ENCODE measurements around the gene EPHB4. TPM values are rescaled to one million over a fixed set of nuclear protein-coding genes. Genes with fewer than 3 reads are reported as not detected.

Gene EPHB4
- total and polyA plus RNA-seq, 2 experiments from 2014 or later, result 23.3 to 164 TPM

- no peaks in the 10 kb centered on the region for H3K27me3 ChIP-seq (ENCODE audit: insufficient read depth)
- Mint-ChIP-seq H3K9me3 (no peaks in the 10 kb centered on the region), H3K36me3 (ENCODE audit: low read depth) (peaks cover 61% of the 10 kb centered on the region), H3K4me3 (no peak overlapping the region; the same call in 2 of the 3 replicates), H3K27me3 (ENCODE audit: insufficient read depth, low read depth, poor library complexity) (peaks cover 34% of the 10 kb centered on the region), H3K27ac (no peak overlapping the region), H3K4me1 (peaks cover 16% of the 10 kb centered on the region)
- no peak overlapping the region for H2AFZ ChIP-seq
- H3F3A ChIP-seq (replicated peaks; ENCODE audit: low read depth), result peaks cover 23% of the 10 kb centered on the region
- DNase-seq (ENCODE audit: low spot score) (no peak), ATAC-seq (no peak)
- H3K27ac ChIP-seq (ENCODE audit: low read depth), result peak overlapping the region; percentile 47; the same call in 1 of the 2 replicates
- peaks cover 6% of the 10 kb centered on the region; the same call in 1 of the 2 replicates for H3K4me1 ChIP-seq (ENCODE audit: insufficient read depth)
- H4K20me1 ChIP-seq (replicated peaks; ENCODE audit: insufficient read depth), result peaks cover 9% of the 10 kb centered on the region
- TF ChIP-seq, protein P1, sequence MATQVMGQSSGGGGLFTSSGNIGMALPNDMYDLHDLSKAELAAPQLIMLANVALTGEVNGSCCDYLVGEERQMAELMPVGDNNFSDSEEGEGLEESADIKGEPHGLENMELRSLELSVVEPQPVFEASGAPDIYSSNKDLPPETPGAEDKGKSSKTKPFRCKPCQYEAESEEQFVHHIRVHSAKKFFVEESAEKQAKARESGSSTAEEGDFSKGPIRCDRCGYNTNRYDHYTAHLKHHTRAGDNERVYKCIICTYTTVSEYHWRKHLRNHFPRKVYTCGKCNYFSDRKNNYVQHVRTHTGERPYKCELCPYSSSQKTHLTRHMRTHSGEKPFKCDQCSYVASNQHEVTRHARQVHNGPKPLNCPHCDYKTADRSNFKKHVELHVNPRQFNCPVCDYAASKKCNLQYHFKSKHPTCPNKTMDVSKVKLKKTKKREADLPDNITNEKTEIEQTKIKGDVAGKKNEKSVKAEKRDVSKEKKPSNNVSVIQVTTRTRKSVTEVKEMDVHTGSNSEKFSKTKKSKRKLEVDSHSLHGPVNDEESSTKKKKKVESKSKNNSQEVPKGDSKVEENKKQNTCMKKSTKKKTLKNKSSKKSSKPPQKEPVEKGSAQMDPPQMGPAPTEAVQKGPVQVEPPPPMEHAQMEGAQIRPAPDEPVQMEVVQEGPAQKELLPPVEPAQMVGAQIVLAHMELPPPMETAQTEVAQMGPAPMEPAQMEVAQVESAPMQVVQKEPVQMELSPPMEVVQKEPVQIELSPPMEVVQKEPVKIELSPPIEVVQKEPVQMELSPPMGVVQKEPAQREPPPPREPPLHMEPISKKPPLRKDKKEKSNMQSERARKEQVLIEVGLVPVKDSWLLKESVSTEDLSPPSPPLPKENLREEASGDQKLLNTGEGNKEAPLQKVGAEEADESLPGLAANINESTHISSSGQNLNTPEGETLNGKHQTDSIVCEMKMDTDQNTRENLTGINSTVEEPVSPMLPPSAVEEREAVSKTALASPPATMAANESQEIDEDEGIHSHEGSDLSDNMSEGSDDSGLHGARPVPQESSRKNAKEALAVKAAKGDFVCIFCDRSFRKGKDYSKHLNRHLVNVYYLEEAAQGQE (IDR thresholded peaks at IDR 0.05; ENCODE audit: unreplicated experiment), result no peak
- TF ChIP-seq ETS1 (IDR thresholded peaks at IDR 0.05) (no peak), ZNF114 (CRISPR knock-in tag; IDR thresholded peaks at IDR 0.05) (no peak), POLR2AphosphoS5 (IDR thresholded peaks at IDR 0.05; ENCODE audit: low read depth) (no peak), JUNB (IDR thresholded peaks at IDR 0.05; ENCODE audit: unreplicated experiment) (no peak), NANOG (IDR thresholded peaks at IDR 0.05; ENCODE audit: borderline replicate concordance) (no peak), EZH2 (IDR thresholded peaks at IDR 0.05; ENCODE audit: low read depth, unreplicated experiment) (no peak), CREB1 (CRISPR knock-in tag; IDR thresholded peaks at IDR 0.05; ENCODE audit: low read depth) (no peak), CTCF (conservative IDR thresholded peaks at IDR 0.05; ENCODE audit: low read depth in 2 of 2) (no peak), STAT1 (IDR thresholded peaks at IDR 0.05; ENCODE audit: unreplicated experiment) (no peak), ZNF331 (CRISPR knock-in tag; IDR thresholded peaks at IDR 0.05; ENCODE audit: low read depth) (no peak)
- TF ChIP-seq, protein P2, sequence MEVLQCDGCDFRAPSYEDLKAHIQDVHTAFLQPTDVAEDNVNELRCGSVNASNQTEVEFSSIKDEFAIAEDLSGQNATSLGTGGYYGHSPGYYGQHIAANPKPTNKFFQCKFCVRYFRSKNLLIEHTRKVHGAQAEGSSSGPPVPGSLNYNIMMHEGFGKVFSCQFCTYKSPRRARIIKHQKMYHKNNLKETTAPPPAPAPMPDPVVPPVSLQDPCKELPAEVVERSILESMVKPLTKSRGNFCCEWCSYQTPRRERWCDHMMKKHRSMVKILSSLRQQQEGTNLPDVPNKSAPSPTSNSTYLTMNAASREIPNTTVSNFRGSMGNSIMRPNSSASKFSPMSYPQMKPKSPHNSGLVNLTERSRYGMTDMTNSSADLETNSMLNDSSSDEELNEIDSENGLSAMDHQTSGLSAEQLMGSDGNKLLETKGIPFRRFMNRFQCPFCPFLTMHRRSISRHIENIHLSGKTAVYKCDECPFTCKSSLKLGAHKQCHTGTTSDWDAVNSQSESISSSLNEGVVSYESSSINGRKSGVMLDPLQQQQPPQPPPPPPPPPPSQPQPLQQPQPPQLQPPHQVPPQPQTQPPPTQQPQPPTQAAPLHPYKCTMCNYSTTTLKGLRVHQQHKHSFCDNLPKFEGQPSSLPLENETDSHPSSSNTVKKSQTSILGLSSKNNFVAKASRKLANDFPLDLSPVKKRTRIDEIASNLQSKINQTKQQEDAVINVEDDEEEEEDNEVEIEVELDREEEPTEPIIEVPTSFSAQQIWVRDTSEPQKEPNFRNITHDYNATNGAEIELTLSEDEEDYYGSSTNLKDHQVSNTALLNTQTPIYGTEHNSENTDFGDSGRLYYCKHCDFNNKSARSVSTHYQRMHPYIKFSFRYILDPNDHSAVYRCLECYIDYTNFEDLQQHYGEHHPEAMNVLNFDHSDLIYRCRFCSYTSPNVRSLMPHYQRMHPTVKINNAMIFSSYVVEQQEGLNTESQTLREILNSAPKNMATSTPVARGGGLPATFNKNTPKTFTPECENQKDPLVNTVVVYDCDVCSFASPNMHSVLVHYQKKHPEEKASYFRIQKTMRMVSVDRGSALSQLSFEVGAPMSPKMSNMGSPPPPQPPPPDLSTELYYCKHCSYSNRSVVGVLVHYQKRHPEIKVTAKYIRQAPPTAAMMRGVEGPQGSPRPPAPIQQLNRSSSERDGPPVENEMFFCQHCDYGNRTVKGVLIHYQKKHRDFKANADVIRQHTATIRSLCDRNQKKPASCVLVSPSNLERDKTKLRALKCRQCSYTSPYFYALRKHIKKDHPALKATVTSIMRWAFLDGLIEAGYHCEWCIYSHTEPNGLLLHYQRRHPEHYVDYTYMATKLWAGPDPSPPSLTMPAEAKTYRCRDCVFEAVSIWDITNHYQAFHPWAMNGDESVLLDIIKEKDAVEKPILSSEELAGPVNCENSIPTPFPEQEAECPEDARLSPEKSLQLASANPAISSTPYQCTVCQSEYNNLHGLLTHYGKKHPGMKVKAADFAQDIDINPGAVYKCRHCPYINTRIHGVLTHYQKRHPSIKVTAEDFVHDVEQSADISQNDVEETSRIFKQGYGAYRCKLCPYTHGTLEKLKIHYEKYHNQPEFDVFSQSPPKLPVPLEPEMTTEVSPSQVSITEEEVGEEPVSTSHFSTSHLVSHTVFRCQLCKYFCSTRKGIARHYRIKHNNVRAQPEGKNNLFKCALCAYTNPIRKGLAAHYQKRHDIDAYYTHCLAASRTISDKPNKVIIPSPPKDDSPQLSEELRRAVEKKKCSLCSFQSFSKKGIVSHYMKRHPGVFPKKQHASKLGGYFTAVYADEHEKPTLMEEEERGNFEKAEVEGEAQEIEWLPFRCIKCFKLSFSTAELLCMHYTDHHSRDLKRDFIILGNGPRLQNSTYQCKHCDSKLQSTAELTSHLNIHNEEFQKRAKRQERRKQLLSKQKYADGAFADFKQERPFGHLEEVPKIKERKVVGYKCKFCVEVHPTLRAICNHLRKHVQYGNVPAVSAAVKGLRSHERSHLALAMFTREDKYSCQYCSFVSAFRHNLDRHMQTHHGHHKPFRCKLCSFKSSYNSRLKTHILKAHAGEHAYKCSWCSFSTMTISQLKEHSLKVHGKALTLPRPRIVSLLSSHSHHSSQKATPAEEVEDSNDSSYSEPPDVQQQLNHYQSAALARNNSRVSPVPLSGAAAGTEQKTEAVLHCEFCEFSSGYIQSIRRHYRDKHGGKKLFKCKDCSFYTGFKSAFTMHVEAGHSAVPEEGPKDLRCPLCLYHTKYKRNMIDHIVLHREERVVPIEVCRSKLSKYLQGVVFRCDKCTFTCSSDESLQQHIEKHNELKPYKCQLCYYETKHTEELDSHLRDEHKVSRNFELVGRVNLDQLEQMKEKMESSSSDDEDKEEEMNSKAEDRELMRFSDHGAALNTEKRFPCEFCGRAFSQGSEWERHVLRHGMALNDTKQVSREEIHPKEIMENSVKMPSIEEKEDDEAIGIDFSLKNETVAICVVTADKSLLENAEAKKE (CRISPR knock-in tag; IDR thresholded peaks at IDR 0.05), result no peak
- no peak overlapping the region for H3K4me3 ChIP-seq
- H3K4me2 ChIP-seq, result no peak overlapping the region
- no peaks in the 10 kb centered on the region for H3K9me2 ChIP-seq (ENCODE audit: insufficient read depth)
- H3K36me3 ChIP-seq (ENCODE audit: insufficient read depth), result peaks cover 29% of the 10 kb centered on the region
- no peaks in the 10 kb centered on the region; the same call in 1 of the 2 replicates for H3K79me2 ChIP-seq (replicated peaks; ENCODE audit: insufficient read depth)
Observed at GRCh38 chr7:100802951-100803350, 24.4 kb downstream of the EPHB4 start.

All from GM23338 (cell line).